Measurements from ENCODE around the gene PHACTR4. TPM values are rescaled to one million over a fixed set of nuclear protein-coding genes. Genes with fewer than 3 reads are reported as not detected.
"Not testable (repeated sequence)": the region's sequence is repeated elsewhere in the genome, so short reads cannot be mapped to it uniquely, and the experiment has no call there.

PHACTR4 gene
- total and polyA plus RNA-seq, 7 donors = 21.6 to 57.4 (median 35.2) TPM

GRCh38 chr1:28370239-28371009 lies 884 bp downstream of the PHACTR4 start:
- Histone ChIP-seq H3K36me3 (no peaks in the 10 kb centered on the region), H3K27ac (peak overlapping the region; percentile 94 to 97 (median 95)), H3K4me1 (peaks cover 0 to 40% (median 20%) of the 10 kb centered on the region in 4 donors), H3K4me3 (peak overlapping the region; percentile 74 to 86 (median 77)), H3K27me3 (no peaks in the 10 kb centered on the region), H3K9me3 (no peaks in the 10 kb centered on the region)
- TF ChIP-seq CTCF (IDR thresholded peaks at IDR 0.05) (peak in 3 of 4 experiments; percentile 24 to 39 (median 27)), EP300 (IDR thresholded peaks at IDR 0.05) (no peak)
- intact Hi-C loops (cut with DNase I) = loop anchor here (2.0 to 5.0 kb wide), 2 partner anchors 42 to 137 kb away; partner anchors contain the start of genes MED18 and RCC1
- WGBS, 2 donors = 24 to 32% methylated on average over 32 of the region's 32 CpGs
- peak; percentile 24 for DNase-seq

- H3K27me3 ChIP-seq = no peaks in the 10 kb centered on the region
- H3K4me1 ChIP-seq = peaks cover 0 to 40% (median 20%) of the 10 kb centered on the region in 4 donors
- WGBS, 2 donors = 79 to 92% methylated on average over 5 of the region's 5 CpGs
- DNase-seq = no peak
- peak overlapping the region in 2 of 4 donors; percentile 75 to 86 for H3K4me3 ChIP-seq
- no peaks in the 10 kb centered on the region for H3K36me3 ChIP-seq
- intact Hi-C loops (cut with DNase I) = loop anchor here (2.0 to 5.0 kb wide), 2 partner anchors 42 to 136 kb away; partner anchors contain the start of genes MED18 and RCC1
- no peak for TF ChIP-seq CTCF (IDR thresholded peaks at IDR 0.05)
- no peak for TF ChIP-seq POLR2AphosphoS5 (IDR thresholded peaks at IDR 0.05)
- no peak for TF ChIP-seq EP300 (IDR thresholded peaks at IDR 0.05)
- no peak for TF ChIP-seq POLR2A (IDR thresholded peaks at IDR 0.05)
- peak overlapping the region; percentile 94 to 97 (median 95) for H3K27ac ChIP-seq
- H3K9me3 ChIP-seq = no peaks in the 10 kb centered on the region
These were observed 1.5 kb downstream of the PHACTR4 start for GRCh38 chr1:28371010-28371377.

- peak; percentile 15 for DNase-seq
- H3K27me3 ChIP-seq, H3K36me3 ChIP-seq, H3K4me3 ChIP-seq, H3K27ac ChIP-seq, H3K9me3 ChIP-seq: not testable (repeated sequence)
- intact Hi-C loops (cut with DNase I) = loop anchor here (5.0 kb wide), 1 partner anchor 134 kb away; the partner anchor contains the start of gene RCC1
- WGBS, 2 donors = 69 to 85% methylated on average over 7 of the region's 7 CpGs
- H3K4me1 ChIP-seq = peaks cover 0 to 40% (median 20%) of the 10 kb centered on the region in 4 donors
These were observed 3.9 kb downstream of the PHACTR4 start for GRCh38 chr1:28373450-28373849.

DNA sequence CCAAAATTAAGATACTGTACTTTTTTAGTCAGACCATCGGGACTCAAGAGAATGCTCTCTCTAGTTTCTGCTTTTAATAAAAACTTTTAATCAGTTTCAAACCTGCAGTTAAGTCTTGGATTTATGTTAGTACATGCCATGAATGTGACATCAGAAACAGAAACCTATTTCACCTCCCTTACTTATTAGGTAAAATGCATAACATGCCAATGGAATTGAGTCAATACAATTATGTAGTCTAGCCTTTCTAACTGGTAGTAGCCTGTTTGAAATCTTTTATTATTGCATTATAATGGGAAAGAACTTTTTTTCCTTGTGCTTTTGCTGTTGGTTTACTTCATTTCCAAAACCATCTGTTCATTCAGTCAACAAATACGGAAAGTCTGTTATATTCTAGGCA lies 4.8 kb downstream of the PHACTR4 start:
- no peak for TF ChIP-seq POLR2A (IDR thresholded peaks at IDR 0.05)
- no peak for TF ChIP-seq POLR2AphosphoS5 (IDR thresholded peaks at IDR 0.05)
- no peak for TF ChIP-seq EP300 (IDR thresholded peaks at IDR 0.05)
- TF ChIP-seq CTCF (IDR thresholded peaks at IDR 0.05) = no peak
- no peaks in the 10 kb centered on the region for H3K36me3 ChIP-seq
- H3K9me3 ChIP-seq = no peaks in the 10 kb centered on the region
- H3K4me1 ChIP-seq = peaks cover 0 to 36% (median 20%) of the 10 kb centered on the region in 4 donors
- intact Hi-C loops (cut with DNase I) = loop anchor here (5.0 kb wide), 1 partner anchor 133 kb away; the partner anchor contains the start of gene RCC1
- no peaks in the 10 kb centered on the region for H3K27me3 ChIP-seq
- H3K4me3 ChIP-seq = no peak overlapping the region
- DNase-seq = no peak
- H3K27ac ChIP-seq = peak overlapping the region in 1 of 4 donors; percentile 1
- WGBS, 2 donors = 78 to 80% methylated on average over 2 of the region's 2 CpGs

GRCh38 chr1:28375598-28375997 lies 6.1 kb downstream of the PHACTR4 start:
- H3K27me3 ChIP-seq; H3K4me3 ChIP-seq; H3K9me3 ChIP-seq; H3K27ac ChIP-seq; H3K36me3 ChIP-seq; intact Hi-C loops (cut with DNase I): not testable (repeated sequence)
- peaks cover 0 to 34% (median 17%) of the 10 kb centered on the region in 4 donors for H3K4me1 ChIP-seq
- peak; percentile 21 for DNase-seq
- WGBS, 2 donors = 78 to 89% methylated on average over 11 of the region's 11 CpGs

- H3K36me3 ChIP-seq; H3K4me3 ChIP-seq; H3K27ac ChIP-seq; H3K27me3 ChIP-seq; DNase-seq; H3K9me3 ChIP-seq; intact Hi-C loops (cut with DNase I): not testable (repeated sequence)
- H3K4me1 ChIP-seq = peaks cover 0 to 28% (median 13%) of the 10 kb centered on the region in 4 donors
- 96 to 99% methylated on average over 2 of the region's 2 CpGs for WGBS, 2 donors
These were observed 6.7 kb downstream of the PHACTR4 start for GRCh38 chr1:28376195-28376594.

Measured in sigmoid colon (tissue), 7 donors.